DMS 273 (cell line): ENCODE data around the gene ACTL6A.
A peak's percentile ranks its signal among the peaks of the same experiment; 100 is the strongest.
"Not testable (repeated sequence)": the region's sequence is repeated elsewhere in the genome, so short reads cannot be mapped to it uniquely, and the experiment has no call there.

ENCODE experiments used
- DNase-seq: peaks from one replicate; lab custom pipeline; 2025; ENCODE audit not compliant: unreplicated experiment; lab: John Stamatoyannopoulos, UW

The ACTL6A gene

GRCh38 chr3:179562591-179563270 is at the start of gene ACTL6A:
Gene ACTL6A, plus strand, starts transcription at chr3:179562926. Its CDS starts 167 bp downstream, at chr3:179563093.
- peak; percentile 100 for DNase-seq

GRCh38 chr3:179513862-179514261 is 48.9 kb upstream of the ACTL6A start:
- no peak for DNase-seq

- not testable (repeated sequence) for DNase-seq
Observed at GRCh38 chr3:179516461-179517251, 46.1 kb upstream of the ACTL6A start.

- no peak for DNase-seq
Observed at GRCh38 chr3:179526482-179526881, 36.2 kb upstream of the ACTL6A start.

GRCh38 chr3:179526989-179527391 is 35.7 kb upstream of the ACTL6A start:
- peak; percentile 87 for DNase-seq

GRCh38 chr3:179528772-179529171 is 34.0 kb upstream of the ACTL6A start:
- no peak for DNase-seq

- DNase-seq = no peak
Observed at GRCh38 chr3:179531576-179531975, 31.1 kb upstream of the ACTL6A start.

GRCh38 chr3:179533274-179533673 is 29.5 kb upstream of the ACTL6A start:
- no peak for DNase-seq

- DNase-seq = no peak
Observed at GRCh38 chr3:179536256-179536655, 26.5 kb upstream of the ACTL6A start.

GRCh38 chr3:179541094-179541493 is 21.6 kb upstream of the ACTL6A start:
- no peak for DNase-seq

- no peak for DNase-seq
Observed at GRCh38 chr3:179541596-179541995, 21.1 kb upstream of the ACTL6A start.

- DNase-seq = no peak
Observed at GRCh38 chr3:179542375-179542774, 20.4 kb upstream of the ACTL6A start.

GRCh38 chr3:179544981-179545645 is 17.6 kb upstream of the ACTL6A start:
- no peak for DNase-seq

GRCh38 chr3:179546814-179547241 is 15.9 kb upstream of the ACTL6A start:
- DNase-seq = no peak

- no peak for DNase-seq
Observed at GRCh38 chr3:179551349-179552105, 11.2 kb upstream of the ACTL6A start.

- peak; percentile 88 for DNase-seq
Observed at GRCh38 chr3:179558742-179559364, 3.9 kb upstream of the ACTL6A start.

- DNase-seq = no peak
Observed at GRCh38 chr3:179560791-179561190, 1.9 kb upstream of the ACTL6A start.

GRCh38 chr3:179563271-179563783 is 601 bp downstream of the ACTL6A start:
- peak; percentile 93 for DNase-seq

- DNase-seq = no peak
Observed at GRCh38 chr3:179565496-179565895, 2.8 kb downstream of the ACTL6A start.

- DNase-seq = no peak
Observed at GRCh38 chr3:179580992-179581391, 18.3 kb downstream of the ACTL6A start.
